Measurements from ENCODE around the gene BZW1.
"Not testable (repeated sequence)": the region's sequence is repeated elsewhere in the genome, so short reads cannot be mapped to it uniquely, and the experiment has no call there.

BZW1 gene

DNA sequence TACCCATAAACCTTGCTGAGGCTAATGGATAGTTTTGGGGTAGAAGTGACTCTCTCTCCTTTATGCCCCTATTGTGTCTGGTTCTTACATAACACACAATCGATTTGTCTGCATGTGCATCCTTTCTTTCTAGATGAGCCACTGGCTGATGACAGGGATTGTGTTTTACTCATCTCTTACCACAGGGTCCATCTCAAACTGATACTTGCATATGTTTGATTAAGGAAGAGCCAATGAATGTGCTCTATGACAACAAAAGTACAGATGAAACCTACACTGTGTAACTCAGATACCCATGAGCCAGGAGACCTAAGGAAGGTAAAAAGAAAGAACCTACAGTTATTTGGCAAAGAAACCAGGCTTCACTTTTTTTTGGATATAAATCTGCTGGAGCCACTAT is 13.2 kb upstream of the BZW1 start:
- TF ChIP-seq, protein P1, sequence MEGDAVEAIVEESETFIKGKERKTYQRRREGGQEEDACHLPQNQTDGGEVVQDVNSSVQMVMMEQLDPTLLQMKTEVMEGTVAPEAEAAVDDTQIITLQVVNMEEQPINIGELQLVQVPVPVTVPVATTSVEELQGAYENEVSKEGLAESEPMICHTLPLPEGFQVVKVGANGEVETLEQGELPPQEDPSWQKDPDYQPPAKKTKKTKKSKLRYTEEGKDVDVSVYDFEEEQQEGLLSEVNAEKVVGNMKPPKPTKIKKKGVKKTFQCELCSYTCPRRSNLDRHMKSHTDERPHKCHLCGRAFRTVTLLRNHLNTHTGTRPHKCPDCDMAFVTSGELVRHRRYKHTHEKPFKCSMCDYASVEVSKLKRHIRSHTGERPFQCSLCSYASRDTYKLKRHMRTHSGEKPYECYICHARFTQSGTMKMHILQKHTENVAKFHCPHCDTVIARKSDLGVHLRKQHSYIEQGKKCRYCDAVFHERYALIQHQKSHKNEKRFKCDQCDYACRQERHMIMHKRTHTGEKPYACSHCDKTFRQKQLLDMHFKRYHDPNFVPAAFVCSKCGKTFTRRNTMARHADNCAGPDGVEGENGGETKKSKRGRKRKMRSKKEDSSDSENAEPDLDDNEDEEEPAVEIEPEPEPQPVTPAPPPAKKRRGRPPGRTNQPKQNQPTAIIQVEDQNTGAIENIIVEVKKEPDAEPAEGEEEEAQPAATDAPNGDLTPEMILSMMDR (IDR thresholded peaks at IDR 0.05; ENCODE audit: low read depth, low read length, missing control alignments) = no peak
- no peak for DNase-seq (ENCODE audit: extremely low read depth, low read depth)
- H3K4me3 ChIP-seq (replicated peaks; ENCODE audit: low read depth, low read length) = no peak overlapping the region

DNA sequence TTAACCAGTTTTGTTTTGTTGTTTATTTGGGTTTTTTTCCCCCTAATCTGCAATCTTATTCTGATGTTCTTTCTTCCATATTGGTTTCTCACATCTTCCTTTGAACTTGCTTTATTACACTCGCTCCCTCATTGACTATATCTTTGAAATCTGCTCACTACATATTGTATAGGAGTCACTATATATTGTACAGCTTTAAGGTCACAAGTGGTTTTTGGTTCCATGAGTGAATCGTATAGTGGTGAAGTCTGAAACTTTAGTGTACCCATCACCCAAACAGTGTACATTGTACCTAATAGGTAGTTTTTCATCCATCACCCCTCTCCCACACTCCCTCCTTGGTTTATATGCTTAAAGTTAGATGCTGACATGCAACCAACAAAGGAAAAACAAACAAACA is 11.3 kb upstream of the BZW1 start:
- TF ChIP-seq, protein P1 (IDR thresholded peaks at IDR 0.05; ENCODE audit: low read depth, low read length, missing control alignments) = no peak
- DNase-seq (ENCODE audit: extremely low read depth, low read depth) = no peak
- H3K4me3 ChIP-seq (replicated peaks; ENCODE audit: low read depth, low read length) = no peak overlapping the region

DNA sequence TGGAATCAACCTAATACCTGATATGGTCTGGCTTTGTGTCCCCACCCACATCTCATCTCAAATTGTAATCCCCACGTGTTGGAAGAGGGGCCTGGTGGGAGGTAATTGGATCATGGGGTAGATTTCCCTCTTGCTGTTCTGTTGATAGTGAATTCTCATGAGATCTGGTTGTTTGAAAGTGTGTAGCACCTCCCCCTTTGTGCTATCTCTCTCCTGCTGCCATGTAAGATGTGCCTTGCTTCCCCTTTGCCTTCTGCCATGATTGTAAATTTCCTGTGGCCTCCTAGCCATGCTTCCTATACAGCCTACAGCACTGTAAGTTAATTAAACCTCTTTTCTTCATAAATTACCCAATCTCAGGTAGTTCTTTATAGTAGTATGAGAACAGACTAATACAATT is 10.3 kb upstream of the BZW1 start:
- not testable (repeated sequence) for DNase-seq (ENCODE audit: extremely low read depth, low read depth); H3K4me3 ChIP-seq (replicated peaks; ENCODE audit: low read depth, low read length)

DNA sequence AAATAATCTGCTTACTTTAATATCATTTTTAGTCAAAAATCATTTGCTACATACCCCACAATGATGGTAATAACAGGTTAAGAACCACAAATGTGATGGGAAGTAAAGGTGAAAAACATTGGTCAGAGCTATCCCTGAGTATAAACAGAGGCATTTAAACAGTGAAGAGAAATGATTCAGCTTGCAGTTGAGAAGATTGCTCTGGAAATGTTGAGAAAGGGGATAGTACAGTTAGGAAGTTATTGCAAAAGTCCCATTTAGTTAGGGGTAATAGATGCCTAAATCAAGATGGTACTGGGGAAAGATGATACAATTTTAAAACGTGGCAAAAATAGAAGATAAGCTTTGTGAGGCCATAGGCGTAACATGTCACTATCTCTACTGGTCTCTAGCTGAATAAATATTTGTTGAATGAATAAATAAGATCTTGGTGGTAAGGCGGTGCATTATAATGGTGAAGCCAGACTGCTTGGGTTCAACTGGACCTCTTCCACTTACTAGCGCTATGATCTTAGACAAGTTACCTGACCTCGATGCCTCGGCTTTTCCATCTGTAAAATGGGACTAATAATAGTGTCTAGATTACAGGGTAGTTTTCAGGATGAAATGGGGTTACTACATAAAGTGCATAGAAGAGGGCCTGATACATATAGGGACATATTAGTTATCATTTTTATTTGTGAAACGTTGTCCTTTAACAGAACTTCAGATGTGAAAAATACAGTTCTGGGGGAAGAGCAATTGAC is 2.0 kb upstream of the BZW1 start:
- DNase-seq (ENCODE audit: extremely low read depth, low read depth) = no peak
- no peak overlapping the region for H3K4me3 ChIP-seq (replicated peaks; ENCODE audit: low read depth, low read length)
- TF ChIP-seq, protein P1 (IDR thresholded peaks at IDR 0.05; ENCODE audit: low read depth, low read length, missing control alignments) = no peak

DNA sequence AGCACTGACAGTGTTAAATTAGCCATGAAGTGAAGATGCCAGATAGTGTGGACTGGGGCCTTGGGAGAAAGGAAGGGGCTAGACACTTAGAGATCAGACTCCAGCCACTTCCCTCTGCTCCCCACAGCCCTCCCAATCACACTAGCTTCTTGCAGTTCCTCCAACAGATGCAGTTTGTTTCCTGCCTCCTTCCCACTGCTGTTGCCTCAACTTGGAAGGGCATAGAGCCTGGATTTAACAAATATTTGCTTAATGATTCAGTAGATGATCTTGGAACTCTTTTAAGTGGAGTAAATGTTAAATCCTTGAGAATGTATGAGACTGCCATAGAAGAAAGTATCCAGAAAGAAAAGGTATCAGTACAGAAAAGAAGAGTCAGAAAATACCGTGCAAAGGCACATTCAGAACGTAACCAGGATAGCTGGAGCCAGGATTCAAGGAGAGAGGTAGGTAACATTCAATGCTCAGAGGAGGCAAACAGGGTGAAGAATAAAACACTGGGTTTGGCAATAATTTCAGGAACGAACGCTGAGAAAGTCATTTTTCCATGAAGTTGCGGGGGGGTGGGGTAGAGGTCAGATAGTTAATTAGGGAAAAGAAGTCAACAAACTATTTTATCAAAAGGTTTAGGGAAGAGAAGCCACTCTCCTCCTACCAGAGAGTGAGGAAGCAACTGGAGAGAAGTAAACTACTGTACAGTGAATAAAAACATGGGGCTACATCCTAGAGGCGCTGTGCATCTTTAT is 1.3 kb upstream of the BZW1 start:
- DNase-seq (ENCODE audit: extremely low read depth, low read depth) = no peak

DNA sequence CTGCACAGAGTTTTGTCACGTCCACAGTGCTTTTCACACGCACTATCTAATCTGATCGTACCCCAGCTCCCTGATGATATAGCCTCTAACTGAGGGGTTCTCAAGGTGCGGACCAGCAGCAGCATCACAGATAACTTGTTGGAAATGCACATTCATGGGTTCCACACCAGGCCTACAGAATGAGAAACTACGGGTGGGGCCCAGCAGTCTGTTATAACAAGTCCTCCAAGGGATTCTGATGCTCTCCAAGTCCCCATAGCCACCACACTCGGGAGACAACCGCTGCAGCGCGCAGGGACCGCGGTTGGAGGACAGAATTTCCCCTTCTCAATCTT is 745 bp upstream of the BZW1 start:
- TF ChIP-seq, protein P1 (IDR thresholded peaks at IDR 0.05; ENCODE audit: low read depth, low read length, missing control alignments) = no peak
- DNase-seq (ENCODE audit: extremely low read depth, low read depth) = no peak
- H3K4me3 ChIP-seq (replicated peaks; ENCODE audit: low read depth, low read length) = peak overlapping the region; percentile 70

More for the DNA sequence above, 1.3 kb upstream of the BZW1 start:
- peak overlapping the region; percentile 70 for H3K4me3 ChIP-seq (replicated peaks; ENCODE audit: low read depth, low read length)
- TF ChIP-seq, protein P1 (IDR thresholded peaks at IDR 0.05; ENCODE audit: low read depth, low read length, missing control alignments) = no peak

DNA sequence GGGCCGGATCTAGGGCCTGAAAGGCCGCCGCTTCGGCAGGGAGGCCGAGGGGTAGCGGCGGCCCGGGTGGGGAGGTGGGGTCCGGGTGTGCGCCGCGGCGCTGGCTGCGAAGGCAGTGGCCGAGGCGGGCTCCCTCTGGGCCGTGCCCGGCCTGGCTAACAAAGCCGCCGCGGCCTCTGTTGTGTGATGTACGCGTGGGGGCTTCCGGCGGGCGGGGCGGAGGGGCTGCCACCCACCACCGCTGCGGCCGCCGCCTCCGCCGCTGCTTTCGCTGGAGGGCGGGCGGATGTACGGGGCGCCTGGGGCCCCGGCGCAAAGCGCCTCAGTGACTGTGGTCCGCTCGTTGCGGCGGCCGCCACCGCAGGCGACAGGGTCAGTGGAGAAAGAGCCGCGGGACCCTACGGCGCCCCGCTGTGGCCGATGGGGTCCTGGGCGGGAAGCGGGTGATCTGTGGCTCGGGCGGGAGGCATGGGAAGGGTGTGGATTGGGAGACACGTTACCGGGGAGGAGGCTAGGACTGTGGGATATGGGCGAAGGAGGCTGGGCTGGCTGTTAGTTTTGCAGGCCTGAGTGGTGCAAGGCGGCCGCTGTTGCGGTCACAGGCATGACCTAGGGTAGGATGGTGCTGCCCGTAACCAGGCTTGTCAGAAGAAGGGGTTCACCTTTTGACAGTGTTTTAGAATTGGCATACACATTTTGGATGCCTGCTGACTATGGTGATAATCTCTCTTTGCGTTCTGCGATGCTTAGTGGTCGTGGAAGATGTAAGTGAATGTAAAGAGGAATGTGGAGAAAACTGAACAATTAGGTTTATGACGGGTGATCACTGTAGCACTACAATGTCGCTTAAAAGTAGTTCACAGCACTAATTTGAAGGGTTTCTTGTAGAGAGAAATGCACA is 662 bp downstream of the BZW1 start:
- DNase-seq (ENCODE audit: extremely low read depth, low read depth) = no peak
- H3K4me3 ChIP-seq (replicated peaks; ENCODE audit: low read depth, low read length) = peak overlapping the region; percentile 70
- TF ChIP-seq, protein P1 (IDR thresholded peaks at IDR 0.05; ENCODE audit: low read depth, low read length, missing control alignments) = peak; percentile 48
